WTC11 (cell line): Measurements from ENCODE around the gene OR51D1.

Experiments used
- FOXK1 ChIP-seq: sonication (generic); formaldehyde crosslinking; IDR thresholded peaks from 2 replicates; pipeline ENCODE4 v1.8.0; 2022; ENCODE audit warnings: mild to moderate bottlenecking, moderate library complexity, missing genetic modification reagents
- KAT7 ChIP-seq: sonication (generic); formaldehyde crosslinking; IDR thresholded peaks from 2 replicates; pipeline ENCODE4 v1.8.1; 2023; ENCODE audit warnings: missing genetic modification reagents, mild to moderate bottlenecking, borderline replicate concordance
- MYBL2 ChIP-seq: sonication (generic); formaldehyde crosslinking; IDR thresholded peaks from 2 replicates; pipeline ENCODE4 v1.8.1; 2023; ENCODE audit warnings: mild to moderate bottlenecking, moderate library complexity, missing genetic modification reagents
- NR1H2 ChIP-seq: sonication (generic); formaldehyde crosslinking; IDR thresholded peaks from 2 replicates; pipeline ENCODE4 v1.9.0; 2021; ENCODE audit warnings: mild to moderate bottlenecking, moderate library complexity, missing genetic modification reagents
- NR3C1 ChIP-seq: sonication (generic); formaldehyde crosslinking; conservative IDR thresholded peaks from 2 replicates; pipeline ENCODE4 v1.8.1; 2023; ENCODE audit warnings: low read depth, mild to moderate bottlenecking, missing genetic modification reagents
- SP1 ChIP-seq: sonication (generic); formaldehyde crosslinking; conservative IDR thresholded peaks from 2 replicates; pipeline ENCODE4 v1.8.1; 2022; ENCODE audit warnings: missing genetic modification reagents
- ZNF121 ChIP-seq: sonication (generic); formaldehyde crosslinking; IDR thresholded peaks from 2 replicates; pipeline ENCODE4 v1.8.0; 2023; ENCODE audit warnings: missing genetic modification reagents
- TF ChIP-seq, protein P1 (sequence below): sonication (generic); formaldehyde crosslinking; IDR thresholded peaks from 2 replicates; pipeline ENCODE4 v1.8.0; 2022; ENCODE audit warnings: mild to moderate bottlenecking, missing genetic modification reagents
- TF ChIP-seq, protein P2 (sequence below): fragments of 200-600 bp; IDR thresholded peaks from 2 replicates; pipeline ENCODE4 v1.8.0; 2022; ENCODE audit warnings: antibody characterized with exemption
- TF ChIP-seq, protein P3 (sequence below): sonication (generic); formaldehyde crosslinking; conservative IDR thresholded peaks from 2 replicates; pipeline ENCODE4 v1.8.1; 2022; ENCODE audit warnings: mild to moderate bottlenecking, missing genetic modification reagents

DNA sequence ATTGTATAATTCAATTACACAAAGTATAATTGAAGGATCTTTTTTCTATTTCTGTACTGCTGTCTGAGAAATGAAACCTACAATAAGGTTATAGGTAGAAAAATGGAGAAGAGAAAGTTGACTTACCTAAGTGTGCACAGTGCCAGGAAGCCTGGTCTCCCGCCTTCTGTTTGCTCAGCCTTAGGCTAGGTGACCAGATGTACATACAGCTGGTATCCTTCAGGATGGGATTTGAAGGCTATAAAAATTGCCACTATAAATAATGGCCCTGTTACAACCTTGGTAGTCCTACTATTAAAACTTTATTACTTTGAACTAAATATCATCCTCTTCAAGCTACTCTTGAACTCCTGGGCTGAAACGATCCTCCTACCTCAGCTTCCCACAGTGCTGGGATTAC is 40.7 kb downstream of the OR51D1 start:
- TF ChIP-seq, protein P1, sequence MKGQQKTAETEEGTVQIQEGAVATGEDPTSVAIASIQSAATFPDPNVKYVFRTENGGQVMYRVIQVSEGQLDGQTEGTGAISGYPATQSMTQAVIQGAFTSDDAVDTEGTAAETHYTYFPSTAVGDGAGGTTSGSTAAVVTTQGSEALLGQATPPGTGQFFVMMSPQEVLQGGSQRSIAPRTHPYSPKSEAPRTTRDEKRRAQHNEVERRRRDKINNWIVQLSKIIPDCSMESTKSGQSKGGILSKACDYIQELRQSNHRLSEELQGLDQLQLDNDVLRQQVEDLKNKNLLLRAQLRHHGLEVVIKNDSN (CRISPR knock-in tag): no peak
- TF ChIP-seq, protein P2, sequence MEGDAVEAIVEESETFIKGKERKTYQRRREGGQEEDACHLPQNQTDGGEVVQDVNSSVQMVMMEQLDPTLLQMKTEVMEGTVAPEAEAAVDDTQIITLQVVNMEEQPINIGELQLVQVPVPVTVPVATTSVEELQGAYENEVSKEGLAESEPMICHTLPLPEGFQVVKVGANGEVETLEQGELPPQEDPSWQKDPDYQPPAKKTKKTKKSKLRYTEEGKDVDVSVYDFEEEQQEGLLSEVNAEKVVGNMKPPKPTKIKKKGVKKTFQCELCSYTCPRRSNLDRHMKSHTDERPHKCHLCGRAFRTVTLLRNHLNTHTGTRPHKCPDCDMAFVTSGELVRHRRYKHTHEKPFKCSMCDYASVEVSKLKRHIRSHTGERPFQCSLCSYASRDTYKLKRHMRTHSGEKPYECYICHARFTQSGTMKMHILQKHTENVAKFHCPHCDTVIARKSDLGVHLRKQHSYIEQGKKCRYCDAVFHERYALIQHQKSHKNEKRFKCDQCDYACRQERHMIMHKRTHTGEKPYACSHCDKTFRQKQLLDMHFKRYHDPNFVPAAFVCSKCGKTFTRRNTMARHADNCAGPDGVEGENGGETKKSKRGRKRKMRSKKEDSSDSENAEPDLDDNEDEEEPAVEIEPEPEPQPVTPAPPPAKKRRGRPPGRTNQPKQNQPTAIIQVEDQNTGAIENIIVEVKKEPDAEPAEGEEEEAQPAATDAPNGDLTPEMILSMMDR: no peak
- TF ChIP-seq FOXK1 (CRISPR knock-in tag): no peak
- TF ChIP-seq, protein P3, sequence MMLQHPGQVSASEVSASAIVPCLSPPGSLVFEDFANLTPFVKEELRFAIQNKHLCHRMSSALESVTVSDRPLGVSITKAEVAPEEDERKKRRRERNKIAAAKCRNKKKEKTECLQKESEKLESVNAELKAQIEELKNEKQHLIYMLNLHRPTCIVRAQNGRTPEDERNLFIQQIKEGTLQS (CRISPR knock-in tag): no peak
- TF ChIP-seq SP1: no peak
- TF ChIP-seq MYBL2: no peak
- TF ChIP-seq KAT7 (CRISPR knock-in tag): no peak
- TF ChIP-seq NR1H2 (CRISPR knock-in tag): no peak
- no peak for TF ChIP-seq NR3C1
- no peak for TF ChIP-seq ZNF121
